Endometrium (tissue), 2 donors: Measurements from ENCODE around the gene SASH3.
"Not testable (repeated sequence)": the region's sequence is repeated elsewhere in the genome, so short reads cannot be mapped to it uniquely, and the experiment has no call there.

ENCODE experiments used
- FAIRE-seq: peaks from 2 replicates; lab custom pipeline; 2012; peaks lifted over from hg19 to GRCh38; lab: Jason Lieb, UNC
- donor health status: control.
- donor health status: control.

Gene SASH3

DNA sequence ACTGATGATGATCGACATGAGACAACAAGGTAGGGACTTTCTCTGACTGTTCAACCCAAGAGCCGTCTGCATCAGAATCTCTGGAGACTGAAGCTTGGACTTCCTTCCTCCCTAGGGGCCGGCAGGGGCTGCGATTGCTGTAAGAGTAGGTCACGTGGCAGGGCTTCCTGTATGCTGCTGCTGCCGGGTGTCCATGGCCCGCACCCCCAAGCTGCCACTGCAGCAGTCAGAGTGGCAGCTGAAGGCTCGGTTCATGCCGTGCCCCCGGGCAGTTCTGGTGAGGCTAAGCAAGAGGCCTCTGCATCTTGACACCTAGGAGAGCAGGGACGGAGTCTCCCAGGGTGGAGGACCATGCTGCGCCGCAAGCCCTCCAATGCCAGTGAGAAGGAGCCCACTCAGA is at the start of gene SASH3:
Gene SASH3, plus strand, starts transcription at position 203 of the 400 bp plus-strand sequence. Its CDS starts 149 bp downstream, at position 352.
- FAIRE-seq: no peak

DNA sequence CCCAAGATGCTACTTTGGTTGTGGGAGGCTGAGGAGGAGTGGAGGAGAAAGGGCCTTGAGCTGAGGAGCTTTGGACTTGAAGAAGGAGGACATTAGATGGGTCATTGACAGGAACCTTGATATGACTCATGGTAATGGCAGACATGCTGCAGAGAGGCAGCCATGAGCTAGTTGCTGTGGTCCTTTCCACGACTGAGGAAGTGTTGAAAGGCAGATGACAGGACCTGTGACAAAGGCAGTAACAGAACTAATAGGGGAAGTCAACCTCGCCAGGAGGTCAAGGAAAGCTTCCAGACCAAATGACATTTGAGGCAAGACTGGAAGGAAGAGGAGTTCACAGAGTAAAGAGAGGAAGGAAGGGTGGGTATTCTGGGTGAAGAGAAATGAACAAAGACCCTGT is 48.5 kb upstream of the SASH3 start:
- no peak for FAIRE-seq

DNA sequence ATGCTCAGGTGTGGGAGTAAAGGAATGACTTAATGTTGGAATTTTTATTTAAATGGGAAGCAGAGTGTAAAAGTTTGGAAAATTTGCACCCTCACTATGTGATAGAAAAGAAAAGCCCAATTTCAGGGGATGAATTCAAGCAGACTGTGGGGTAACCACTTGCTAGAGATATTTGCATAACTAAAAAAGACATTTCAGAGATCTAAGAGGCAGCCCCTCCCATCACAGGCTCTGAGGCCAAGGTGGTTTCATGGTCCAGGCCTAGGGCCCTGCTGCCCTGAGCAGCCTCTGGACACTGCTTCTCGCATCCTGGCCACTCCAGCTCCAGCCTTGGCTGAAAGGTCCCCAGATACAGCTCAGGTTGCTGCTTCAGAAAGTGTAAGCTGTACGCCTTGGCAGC is 46.9 kb upstream of the SASH3 start:
- FAIRE-seq: no peak

DNA sequence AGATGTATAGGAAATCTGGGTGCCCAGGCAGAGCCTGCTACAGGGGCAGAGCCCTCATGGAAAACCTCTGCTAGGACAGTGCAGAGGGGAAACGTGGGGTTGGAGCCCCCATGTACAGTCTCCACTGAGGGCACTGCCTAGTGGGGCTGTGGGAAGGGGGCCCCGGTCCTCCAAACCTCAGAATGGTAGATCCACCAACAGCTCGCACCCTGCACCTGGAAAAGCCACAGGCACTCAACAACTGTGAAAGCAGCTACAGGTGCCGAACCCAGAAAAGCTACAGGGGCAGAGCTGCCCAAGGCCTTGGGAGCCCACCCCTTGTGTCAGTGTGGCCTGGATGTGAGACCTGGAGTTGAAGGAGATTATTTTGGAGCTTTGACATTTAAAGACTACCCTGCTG is 46.4 kb upstream of the SASH3 start:
- no peak for FAIRE-seq

DNA sequence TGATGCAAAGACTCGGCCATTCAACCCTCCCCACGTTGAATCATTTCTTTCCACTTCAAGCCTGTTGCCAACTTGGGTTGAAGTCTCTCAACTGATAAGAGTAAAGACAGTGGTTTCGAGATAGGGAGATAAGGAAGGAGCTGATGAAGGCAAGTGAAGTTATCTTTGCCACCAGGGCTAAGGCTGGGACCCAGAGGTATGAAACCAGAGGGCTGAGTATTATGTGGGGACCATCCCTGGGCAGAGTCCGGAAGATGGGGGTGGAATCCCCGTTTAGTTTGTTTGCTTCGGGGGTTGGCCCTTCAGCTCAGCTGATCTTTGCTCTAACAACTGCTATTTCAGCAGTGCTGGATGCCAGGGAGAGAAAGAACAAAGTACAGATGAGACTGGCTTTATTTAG is 43.3 kb upstream of the SASH3 start:
- FAIRE-seq: no peak

DNA sequence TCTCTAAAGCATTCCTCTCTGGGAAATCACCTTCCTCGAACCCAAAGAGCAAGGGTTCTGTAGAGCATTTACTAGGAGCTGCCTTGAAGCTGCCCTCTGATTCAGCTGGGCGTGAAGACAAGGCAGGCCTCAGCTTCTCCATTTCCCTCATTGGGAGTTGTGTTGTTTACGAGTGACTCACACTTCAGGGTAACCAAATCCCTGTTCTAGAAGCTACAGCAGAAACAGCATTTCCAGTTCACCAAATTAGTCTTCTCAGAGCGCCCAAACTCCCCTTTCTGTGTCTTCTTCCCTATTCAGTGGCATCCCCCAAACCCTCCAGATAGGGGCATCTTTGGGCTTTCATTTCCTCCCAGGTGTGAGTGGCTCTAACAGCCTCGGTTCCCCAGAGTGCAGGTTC is 41.8 kb upstream of the SASH3 start:
- no peak for FAIRE-seq

DNA sequence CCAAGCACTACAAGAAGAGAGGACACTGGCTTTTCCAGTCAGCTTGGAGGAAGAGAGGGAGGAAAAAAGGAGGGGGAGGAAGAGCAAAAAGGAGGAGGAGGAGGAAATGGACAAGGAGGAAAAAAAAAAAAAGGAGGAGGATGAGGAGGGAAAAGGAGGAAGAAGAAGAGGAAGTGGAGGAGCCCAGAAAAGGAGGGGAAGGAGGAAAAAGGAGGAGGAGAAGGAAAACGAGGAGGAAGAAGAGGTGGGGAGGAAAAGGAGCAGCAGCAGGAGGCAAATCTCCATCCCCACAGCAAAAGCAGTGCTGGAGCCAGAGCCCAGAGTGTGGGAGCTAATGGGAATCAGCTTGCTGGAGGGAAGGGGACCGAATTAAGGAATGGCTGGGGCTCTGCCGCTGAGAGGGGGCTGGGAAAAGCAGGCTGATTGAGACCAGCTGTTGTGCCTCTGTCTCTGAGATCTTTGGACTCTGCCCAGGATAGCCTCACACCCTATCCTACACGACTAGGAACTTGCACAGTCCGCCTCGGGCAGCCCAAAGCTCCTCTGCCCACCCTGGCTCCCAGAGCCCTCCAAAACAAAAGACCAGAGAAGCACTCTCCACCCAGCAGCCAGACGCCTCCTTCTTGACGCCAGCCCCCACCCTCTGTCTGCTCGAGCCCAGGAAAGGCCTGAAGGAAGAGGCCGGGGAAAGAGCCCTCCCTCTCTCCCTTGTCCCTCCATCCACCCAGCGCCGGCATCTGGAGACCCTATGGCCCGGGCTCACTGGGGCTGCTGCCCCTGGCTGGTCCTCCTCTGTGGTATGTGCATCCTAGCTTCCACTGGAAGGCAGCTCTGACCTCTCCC is 41.1 kb upstream of the SASH3 start, which contains the start of gene XPNPEP2:
Gene XPNPEP2, plus strand, starts transcription at position 514 of the 843 bp plus-strand sequence. Its CDS starts 235 bp downstream, at position 749.
- FAIRE-seq: no peak

DNA sequence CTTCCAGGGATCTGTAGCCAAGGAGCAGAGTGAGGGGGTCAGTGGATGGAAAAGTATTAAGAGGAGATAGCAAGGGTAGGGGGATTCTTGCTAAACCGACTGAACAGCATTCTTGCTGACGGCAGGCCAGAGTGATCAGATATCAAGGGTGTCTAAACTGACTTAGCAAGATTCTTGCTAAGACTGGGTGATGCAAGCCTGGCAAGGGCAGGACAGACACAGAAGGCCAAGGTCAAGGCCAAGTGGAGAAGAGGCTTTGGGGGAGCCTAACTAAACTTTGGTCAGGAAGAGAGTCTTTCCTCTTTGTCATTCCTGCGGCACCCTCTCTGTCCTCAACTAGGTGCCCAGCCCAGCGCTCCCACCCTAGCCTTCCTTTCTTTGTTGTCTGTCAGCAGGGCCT is 40.2 kb upstream of the SASH3 start:
- FAIRE-seq: no peak

DNA sequence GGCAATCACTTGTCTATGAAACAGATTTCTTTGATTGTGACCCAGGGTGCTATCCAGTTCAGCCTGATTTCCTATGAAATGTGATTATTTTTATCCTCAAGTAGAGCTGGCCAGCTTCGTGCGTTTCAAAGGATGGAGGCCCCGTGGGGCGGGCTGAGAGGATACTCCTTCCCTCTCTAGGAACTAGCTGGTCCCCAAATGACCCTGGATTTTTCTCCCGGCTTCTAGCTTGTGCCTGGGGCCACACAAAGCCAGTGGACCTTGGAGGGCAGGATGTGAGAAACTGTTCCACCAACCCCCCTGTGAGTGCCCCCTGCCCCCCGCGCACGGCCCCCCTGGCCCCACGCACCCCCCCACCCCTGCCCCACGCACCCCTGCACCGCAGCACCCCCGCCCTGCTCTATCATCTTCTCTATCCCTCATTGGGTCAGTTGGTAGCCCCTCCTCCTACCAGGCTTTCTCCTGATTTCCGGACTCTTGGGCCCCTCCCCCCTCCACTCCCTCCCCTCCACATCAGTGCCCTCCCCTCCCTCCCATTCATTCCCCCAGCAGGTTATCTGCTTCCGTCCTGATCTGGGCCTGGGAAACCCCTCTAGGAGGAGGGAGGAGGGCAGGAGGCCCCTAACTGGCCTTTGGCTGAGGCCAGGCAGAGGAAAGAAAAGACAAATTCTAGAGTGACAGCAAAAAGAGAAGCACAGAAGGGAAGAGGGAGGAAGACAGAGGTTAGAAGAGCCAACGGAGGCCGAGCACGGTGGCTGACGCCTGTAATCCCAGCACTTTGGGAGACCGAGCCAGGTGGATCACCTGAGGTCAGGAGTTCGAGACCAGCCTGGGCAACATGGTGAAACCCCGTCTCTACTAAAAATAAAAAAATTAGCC is 37.6 kb upstream of the SASH3 start:
- no peak for FAIRE-seq

DNA sequence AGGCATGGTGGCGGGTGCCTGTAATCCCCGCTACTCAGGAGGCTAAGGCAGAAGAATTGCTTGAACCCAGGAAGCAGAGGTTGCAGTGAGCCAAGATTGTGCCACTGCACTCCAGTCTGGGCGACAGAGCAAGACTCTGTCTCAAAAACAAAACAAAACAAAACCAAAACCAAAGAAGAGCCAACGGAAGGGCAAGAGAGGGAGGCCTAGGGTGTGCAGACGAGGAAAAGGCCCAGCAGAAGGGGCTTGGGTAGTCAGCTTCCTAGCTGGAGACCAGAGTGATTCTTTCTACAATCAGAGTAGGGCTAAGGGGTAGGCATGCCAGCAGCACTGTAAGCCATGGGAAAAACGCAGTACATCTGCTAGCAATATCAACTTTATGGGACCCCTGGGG is 37.0 kb upstream of the SASH3 start:
- not testable (repeated sequence) for FAIRE-seq

DNA sequence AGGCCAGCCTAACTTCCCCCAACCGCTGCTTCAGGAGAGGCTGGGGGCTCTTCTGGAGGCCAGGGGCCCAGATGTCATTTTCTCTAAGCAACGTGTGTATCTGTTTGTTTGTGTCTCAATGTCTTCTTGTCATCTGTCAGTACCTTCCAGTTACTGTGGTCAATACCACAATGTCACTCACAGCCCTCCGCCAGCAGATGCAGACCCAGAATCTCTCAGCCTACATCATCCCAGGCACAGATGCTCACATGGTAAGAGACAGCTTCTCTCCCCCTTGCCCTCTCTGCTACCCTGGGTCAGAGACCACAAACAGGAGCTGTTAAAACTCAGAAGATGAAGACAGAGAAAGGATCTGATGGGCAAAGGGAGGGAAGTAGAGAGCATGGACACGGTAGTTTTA is 35.9 kb upstream of the SASH3 start:
- no peak for FAIRE-seq

DNA sequence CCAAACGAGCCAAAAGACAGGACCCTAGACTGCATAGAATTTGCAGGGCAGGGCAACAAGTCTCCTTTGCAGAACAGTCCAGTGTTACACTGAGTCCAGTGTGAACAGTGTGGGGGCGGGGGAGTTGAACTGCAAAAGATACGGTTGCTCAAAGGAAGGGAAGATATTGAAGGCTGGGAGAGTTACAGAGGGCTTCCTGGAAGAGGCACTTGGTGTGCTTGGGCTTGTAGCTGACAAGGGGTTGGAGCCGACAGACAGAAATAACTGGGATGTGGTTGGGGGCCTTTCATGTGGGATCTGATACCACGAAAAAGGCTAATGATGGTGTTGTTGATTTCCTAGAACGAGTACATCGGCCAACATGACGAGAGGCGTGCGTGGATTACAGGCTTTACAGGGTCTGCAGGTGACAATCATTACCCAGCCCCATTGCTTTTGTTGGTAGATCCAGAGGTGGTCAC is 34.9 kb upstream of the SASH3 start:
- FAIRE-seq: no peak

DNA sequence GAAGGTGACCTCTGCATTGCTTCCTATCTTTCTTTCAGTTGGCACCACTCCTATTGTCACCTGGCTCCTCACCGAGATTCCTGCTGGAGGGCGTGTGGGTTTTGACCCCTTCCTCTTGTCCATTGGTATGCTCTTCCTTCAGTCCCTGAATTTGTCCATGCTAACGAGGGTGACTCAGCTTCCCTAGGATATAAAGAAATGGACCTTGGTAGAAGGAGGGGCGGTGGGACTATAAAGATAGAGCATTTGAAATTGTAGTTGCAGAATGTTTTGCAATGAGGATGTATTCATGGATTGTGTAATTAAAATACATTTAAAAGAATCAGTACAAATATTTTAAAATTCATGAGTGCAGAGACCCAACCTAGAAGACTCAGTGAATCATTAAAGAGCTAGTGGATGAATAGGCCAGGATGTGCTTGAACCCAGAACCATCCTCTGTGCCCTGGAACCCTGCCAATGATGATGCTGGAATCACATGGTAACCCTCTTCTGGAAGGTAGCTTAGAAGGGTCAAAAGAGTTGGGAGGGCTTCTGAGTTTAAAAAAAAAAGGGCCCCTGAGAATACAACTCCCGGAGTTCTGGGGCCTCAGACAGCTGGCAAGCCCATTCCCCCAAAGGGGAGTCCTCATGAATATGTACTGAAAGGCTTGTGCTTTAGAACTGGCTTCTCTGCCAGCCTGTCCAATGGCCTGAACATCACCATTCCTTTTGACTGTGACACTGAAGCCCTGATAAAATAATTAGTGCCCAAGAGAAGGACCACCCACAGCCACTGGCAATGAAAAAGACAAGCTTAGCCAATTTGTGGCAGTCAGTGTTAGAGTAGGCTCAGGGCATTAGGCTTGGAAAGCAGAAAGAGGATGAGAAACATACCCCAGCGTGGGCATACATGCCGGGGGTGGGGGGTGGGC is 32.9 kb upstream of the SASH3 start:
- no peak for FAIRE-seq

DNA sequence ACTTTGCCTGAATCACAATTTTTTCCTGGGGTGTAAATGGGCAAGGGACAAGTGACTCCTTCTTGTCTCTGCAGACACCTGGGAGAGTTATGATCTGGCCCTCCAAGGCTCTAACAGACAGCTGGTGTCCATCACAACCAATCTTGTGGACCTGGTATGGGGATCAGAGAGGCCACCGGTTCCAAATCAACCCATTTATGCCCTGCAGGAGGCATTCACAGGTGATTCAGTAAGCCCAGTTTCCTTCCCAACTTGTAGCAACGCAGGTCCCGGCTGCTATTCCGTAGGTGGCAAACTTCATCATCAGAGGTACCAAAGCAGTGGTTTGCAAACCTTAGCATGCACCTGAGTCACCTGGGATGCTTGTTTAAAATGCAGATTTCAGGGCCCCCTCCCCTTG is 32.2 kb upstream of the SASH3 start:
- no peak for FAIRE-seq

DNA sequence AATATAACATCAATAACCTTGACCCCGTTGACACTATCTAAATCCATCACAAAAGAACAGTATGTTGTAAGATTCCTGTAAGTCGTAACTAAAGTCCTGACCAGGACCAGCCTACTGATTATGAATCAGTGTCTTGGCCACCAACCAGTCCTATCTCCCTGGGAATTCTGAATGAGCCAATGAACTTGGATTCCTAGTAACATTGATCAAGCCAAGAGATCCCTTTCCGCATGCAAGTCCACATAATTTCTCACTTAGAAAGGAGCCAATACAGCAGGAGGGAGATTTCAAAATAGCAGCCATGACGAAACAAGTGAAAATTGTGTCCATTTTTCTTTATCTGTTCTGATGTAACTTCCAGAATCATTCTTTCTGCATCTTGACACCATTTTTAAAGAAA is 31.4 kb upstream of the SASH3 start:
- no peak for FAIRE-seq

DNA sequence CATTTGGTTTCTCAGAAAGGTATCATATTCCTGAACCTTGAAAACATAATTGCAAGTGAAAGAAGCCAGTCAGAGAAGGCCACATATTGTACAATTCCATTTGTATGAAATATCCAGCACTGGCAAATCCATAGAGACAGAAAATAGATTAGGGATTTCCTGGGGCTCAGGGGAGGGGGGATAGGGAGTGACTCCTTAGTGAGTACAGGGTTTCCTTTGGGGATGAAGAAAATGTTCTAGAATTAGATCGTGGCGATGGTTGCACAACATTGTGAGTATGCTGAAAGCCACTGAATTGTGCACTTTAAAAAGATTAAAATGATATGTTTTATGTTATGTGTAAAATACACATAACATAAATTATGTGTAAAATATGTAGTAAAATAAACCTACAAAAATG is 30.7 kb upstream of the SASH3 start:
- no peak for FAIRE-seq

DNA sequence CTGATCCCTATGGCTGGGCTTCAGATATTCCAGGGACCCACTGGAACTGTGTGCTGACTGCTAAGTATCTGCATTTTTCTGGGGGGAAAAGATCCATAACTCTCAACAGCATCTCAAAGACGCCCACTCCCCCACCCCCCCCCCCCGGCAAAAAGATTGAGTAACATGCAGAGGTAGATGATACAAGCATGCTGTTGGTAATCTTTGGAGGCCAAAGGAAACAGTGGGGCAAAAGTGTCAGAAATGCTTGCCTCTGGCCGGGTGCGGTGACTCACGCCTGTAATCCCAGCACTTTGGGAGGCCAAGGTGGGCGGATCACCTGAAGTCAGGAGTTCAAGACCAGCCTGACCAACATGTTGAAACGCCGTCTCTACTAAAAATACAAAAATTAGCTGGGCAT is 28.8 kb upstream of the SASH3 start:
- no peak for FAIRE-seq

DNA sequence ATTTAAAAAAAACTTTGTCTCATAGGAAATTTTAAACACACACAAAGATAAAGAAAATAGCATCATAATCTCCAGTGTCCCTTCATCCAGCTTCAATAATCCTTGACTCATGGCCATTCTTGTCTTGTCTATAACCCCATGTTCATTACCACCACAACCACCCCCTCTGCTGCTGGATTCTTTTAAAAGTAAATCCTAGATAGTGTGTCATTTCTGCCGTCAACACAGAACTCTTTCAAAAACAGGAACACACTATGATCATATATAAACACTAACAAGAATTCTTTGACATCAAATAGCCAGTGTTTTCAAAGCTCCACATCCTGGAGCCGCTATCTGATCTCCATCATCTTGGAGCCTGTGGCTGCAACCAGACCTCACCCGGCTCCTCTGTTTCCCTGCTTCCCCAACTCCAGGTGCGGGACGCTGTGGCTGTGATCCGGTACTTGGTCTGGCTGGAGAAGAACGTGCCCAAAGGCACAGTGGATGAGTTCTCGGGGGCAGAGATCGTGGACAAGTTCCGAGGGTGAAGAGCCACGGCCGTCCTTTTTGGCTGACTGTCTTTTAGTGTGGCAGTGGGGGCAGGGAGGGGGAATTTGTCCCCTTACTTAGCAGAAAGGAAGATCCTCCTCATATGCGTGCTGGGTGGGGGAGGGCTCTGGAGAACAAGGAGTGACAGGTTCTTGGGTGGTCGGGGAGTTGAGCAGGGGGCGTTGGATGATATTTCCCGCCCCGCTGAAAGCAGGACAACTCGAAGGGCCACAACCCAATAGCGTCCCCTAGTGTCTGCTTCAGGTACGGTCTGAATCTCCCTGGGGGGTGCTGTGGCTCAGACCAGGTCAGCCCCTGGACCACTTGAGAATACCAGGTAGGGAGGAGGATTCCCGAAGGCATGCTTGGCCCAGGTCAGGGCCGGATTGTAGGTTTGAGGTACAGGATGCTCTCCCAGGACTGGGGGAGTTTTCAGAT is 25.4 kb upstream of the SASH3 start:
- no peak for FAIRE-seq

DNA sequence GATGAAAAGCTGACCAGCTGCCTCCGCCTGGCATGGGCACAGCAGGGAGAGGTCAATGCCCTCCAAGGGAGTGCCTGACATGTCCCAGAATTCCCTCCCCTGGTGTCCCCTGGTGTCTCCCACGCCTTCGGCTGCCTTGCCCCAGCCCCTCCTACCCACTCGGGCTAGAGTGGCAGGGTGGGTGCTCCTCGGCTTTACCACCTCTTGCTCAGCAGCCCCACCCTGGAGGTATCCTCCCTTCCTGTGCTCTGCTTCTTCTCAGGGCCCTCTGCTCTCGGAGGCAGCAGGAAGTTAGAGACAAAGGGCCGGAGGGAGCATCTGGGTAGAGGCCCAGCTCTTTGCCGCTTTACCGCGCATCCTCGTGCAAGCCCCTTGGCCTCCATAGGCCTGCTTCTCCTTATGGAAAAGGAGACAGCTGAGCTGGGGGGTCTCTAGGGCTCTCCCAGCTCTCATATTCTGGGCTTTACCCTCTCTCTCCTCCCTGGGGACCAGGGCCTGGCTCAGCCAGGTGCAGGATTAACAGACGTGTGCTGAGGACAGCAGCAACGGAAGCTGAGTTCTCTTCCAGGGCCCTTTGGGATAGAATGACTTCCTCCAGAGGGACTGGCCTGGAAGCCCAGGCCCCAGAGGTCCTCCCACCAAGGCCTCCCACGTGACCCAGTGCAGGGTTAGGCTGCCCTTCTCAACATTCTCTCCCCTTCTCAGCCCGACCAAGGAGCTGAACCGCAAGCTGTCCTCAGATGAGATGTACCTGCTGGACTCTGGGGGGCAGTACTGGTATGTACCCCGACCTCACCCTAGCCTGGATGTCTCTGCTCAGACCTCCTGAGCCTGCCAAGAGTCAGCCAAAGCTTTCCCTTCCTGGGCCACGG is 23.7 kb upstream of the SASH3 start:
- FAIRE-seq: no peak

DNA sequence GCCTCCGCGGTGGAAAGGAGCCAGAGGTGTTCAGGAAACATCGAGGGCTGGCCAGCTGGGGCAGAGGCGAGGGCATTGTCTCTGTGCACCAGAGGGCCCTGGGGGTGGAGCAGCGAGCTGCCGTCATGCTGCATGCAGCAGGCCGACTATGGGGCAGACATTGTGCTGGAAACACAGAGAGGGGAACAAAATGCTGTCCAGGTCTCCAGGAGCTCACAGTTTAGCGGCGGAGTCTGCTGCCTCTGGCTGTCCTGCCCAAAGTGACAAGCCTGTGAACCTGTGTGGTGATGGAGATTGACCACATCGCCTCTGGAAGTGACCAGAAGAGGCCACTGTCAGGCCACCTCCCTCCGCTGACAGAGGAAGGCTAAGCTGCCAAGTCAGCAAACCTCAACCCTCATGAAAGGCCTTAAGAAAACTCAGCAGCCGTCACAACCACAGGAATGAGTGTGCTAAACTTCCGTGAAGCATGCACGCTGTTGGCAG is 20.1 kb upstream of the SASH3 start:
- no peak for FAIRE-seq
